Measurements from ENCODE around the gene GNA15.

GNA15 gene

GRCh38 chr19:3208317-3209207 is 72.7 kb downstream of the GNA15 start:
- DNase-seq (ENCODE audit: low read depth), result no peak

- peak; percentile 10 for DNase-seq (ENCODE audit: low read depth)
These were observed 74.6 kb downstream of the GNA15 start for GRCh38 chr19:3210347-3211017.

GRCh38 chr19:3211191-3211590 is 75.4 kb downstream of the GNA15 start:
- no peak for DNase-seq (ENCODE audit: low read depth)

- DNase-seq (ENCODE audit: low read depth), result no peak
These were observed 77.3 kb downstream of the GNA15 start for GRCh38 chr19:3213159-3213558.

All from amniotic epithelial cell (primary cell).